Lung (tissue), 12 donors: ENCODE measurements around the gene CMSS1. TPM values are rescaled to one million over a fixed set of nuclear protein-coding genes. Genes with fewer than 3 reads are reported as not detected.

Experiments used
- ATAC-seq: fragments of 200-7000 bp; cut with Tn5 transposase; one replicate; pipeline ENCODE4 v1.9.1; 2020; ENCODE audit warnings: moderate number of reproducible peaks; ENCODE audit not compliant: insufficient read depth, low FRiP score
- DNase-seq, 3 donors: peaks; one replicate each; pipeline ENCODE4 v3.0.0-alpha.2; 2013 to 2017
- H3K27ac ChIP-seq, 2 donors: one replicate each; pipeline ENCODE4 v1.5.1; 2013; ENCODE audit warnings: mild to moderate bottlenecking in 2 of 2, moderate library complexity in 2 of 2, control low read depth in 1 of 2, inconsistent platforms in 1 of 2, low read depth in 1 of 2, low read length in 1 of 2
- H3K27me3 ChIP-seq, 3 donors: one replicate each; pipeline ENCODE4 v1.5.1; 2013; ENCODE audit warnings: low read length in 2 of 3; ENCODE audit not compliant: control insufficient read depth in 3 of 3, insufficient read depth in 3 of 3
- H3K36me3 ChIP-seq, 4 donors: one replicate each; pipeline ENCODE4 v1.5.1; 2013; ENCODE audit warnings: low read length in 4 of 4, mild to moderate bottlenecking in 1 of 4, moderate library complexity in 1 of 4; ENCODE audit not compliant: control insufficient read depth in 4 of 4, insufficient read depth in 4 of 4
- H3K4me1 ChIP-seq, 5 donors: one replicate each; pipeline ENCODE4 v1.5.1; 2013; ENCODE audit warnings: low read length in 5 of 5, mild to moderate bottlenecking in 2 of 5, moderate library complexity in 1 of 5; ENCODE audit not compliant: control insufficient read depth in 5 of 5, insufficient read depth in 5 of 5
- H3K4me3 ChIP-seq: one replicate; pipeline ENCODE4 v1.5.1; 2013; ENCODE audit warnings: mild to moderate bottlenecking, control low read depth, moderate library complexity
- H3K9ac ChIP-seq, 2 donors: one replicate each; pipeline ENCODE4 v1.5.1; 2013; ENCODE audit warnings: low read length in 2 of 2, control low read depth in 1 of 2; ENCODE audit not compliant: insufficient read depth in 1 of 2
- H3K9me3 ChIP-seq, 4 donors: one replicate each; pipeline ENCODE4 v1.5.1; 2013; ENCODE audit warnings: low read length in 3 of 4, mild to moderate bottlenecking in 1 of 4, moderate library complexity in 1 of 4; ENCODE audit not compliant: control insufficient read depth in 4 of 4, insufficient read depth in 3 of 4
- WGBS, 2 donors: extraction: QIAGEN DNeasy Blood & Tissue Kit; methylation state at CpG; one replicate each; pipeline ENCODE4 v1.1.7; 2013; 5-methylcytosine and 5-hydroxymethylcytosine counted together
- polyA plus RNA-seq, 2 donors: library from polyadenylated mRNA; stranded (reverse); fragments of 200-250 nt; gene quantifications; one replicate each; pipeline ENCODE4 v1.2.1, GENCODE V29; 2013
- total RNA-seq, 2 donors: library from RNA; depleted of rRNA in 1 of 2; stranded (reverse); fragments of >200 nt in 1 of 2; gene quantifications; one replicate each; pipeline ENCODE4 v1.2.1, GENCODE V29; 2014 to 2021
- TF ChIP-seq, protein P1 (sequence below): IDR thresholded peaks from 2 replicates; pipeline ENCODE4 v1.5.1; 2012; ENCODE audit warnings: mild to moderate bottlenecking; ENCODE audit errors: control extremely low read depth, extremely low read depth
- donor health status: control.
- donor health status: control.
- donor health status: Bipolar disorder and iron deficiency.
- donor health status: healthy.
- donor health status: DM: yes; HTN: yes; CAD: no.

The CMSS1 gene
- total and polyA plus RNA-seq, 4 donors = 12.3 to 28.9 (median 22.6) TPM

DNA sequence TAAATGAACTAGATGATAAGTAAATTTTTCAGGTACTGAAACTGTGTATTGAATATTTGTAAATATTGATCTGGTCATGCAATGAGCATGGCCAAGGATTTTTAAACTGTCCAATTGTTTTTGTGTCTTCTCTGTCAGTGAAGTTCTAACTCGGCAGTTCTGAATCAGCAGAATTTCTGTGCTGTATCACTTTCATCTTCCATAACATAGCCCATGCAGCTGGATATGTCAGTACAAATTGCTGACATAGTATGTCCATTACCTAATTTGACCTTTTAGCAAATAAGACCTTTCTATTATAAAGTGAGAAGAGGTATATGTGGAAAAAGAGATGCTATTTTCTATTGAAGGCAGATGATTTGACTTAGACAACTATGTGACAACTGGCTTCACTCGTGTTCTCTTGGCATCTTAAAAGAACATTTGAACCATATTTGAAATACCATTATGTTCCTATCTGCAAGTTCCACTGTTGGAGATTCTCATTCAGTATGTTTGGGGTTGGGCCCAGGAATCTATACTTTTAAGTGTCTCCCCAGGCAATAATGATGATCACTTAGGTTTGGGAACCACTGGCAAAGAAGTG is 90.4 kb downstream of the CMSS1 start:
- Histone ChIP-seq H3K4me1 (peaks cover 0 to 3% (median 0%) of the 10 kb centered on the region in 5 donors), H3K9ac (no peak overlapping the region), H3K9me3 (peaks cover 0 to 2% (median 0%) of the 10 kb centered on the region in 4 donors), H3K4me3 (no peak overlapping the region), H3K27me3 (no peaks in the 10 kb centered on the region), H3K27ac (no peak overlapping the region), H3K36me3 (no peaks in the 10 kb centered on the region)
- DNase-seq (no peak), ATAC-seq (no peak)
- 84 to 92% methylated on average over 2 of the region's 2 CpGs for WGBS, 2 donors
- TF ChIP-seq, protein P1, sequence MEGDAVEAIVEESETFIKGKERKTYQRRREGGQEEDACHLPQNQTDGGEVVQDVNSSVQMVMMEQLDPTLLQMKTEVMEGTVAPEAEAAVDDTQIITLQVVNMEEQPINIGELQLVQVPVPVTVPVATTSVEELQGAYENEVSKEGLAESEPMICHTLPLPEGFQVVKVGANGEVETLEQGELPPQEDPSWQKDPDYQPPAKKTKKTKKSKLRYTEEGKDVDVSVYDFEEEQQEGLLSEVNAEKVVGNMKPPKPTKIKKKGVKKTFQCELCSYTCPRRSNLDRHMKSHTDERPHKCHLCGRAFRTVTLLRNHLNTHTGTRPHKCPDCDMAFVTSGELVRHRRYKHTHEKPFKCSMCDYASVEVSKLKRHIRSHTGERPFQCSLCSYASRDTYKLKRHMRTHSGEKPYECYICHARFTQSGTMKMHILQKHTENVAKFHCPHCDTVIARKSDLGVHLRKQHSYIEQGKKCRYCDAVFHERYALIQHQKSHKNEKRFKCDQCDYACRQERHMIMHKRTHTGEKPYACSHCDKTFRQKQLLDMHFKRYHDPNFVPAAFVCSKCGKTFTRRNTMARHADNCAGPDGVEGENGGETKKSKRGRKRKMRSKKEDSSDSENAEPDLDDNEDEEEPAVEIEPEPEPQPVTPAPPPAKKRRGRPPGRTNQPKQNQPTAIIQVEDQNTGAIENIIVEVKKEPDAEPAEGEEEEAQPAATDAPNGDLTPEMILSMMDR = no peak

GRCh38 chr3:99909714-99910495 is 92.2 kb downstream of the CMSS1 start:
- peak in 1 of 3 donors; percentile 26 for DNase-seq

GRCh38 chr3:99910752-99911290 is 93.2 kb downstream of the CMSS1 start:
- Histone ChIP-seq H3K36me3 (no peaks in the 10 kb centered on the region), H3K4me3 (no peak overlapping the region), H3K9me3 (peaks cover 0 to 2% (median 0%) of the 10 kb centered on the region in 4 donors), H3K27ac (no peak overlapping the region), H3K9ac (no peak overlapping the region), H3K27me3 (no peaks in the 10 kb centered on the region), H3K4me1 (no peaks in the 10 kb centered on the region)
- 92 to 96% methylated on average over 4 of the region's 4 CpGs for WGBS, 2 donors
- no peak for ATAC-seq
- TF ChIP-seq, protein P1 = no peak
- peak in 1 of 3 donors; percentile 20 for DNase-seq

More at GRCh38 chr3:99909714-99910495, 92.2 kb downstream of the CMSS1 start:
- no peaks in the 10 kb centered on the region for H3K36me3 ChIP-seq
- no peak overlapping the region for H3K4me3 ChIP-seq
- peak; percentile 41 for ATAC-seq
- H3K9me3 ChIP-seq = peaks cover 0 to 2% (median 0%) of the 10 kb centered on the region in 4 donors
- H3K27me3 ChIP-seq = no peaks in the 10 kb centered on the region
- 82 to 86% methylated on average over 3 of the region's 3 CpGs for WGBS, 2 donors
- H3K9ac ChIP-seq = no peak overlapping the region
- H3K4me1 ChIP-seq = no peaks in the 10 kb centered on the region
- no peak overlapping the region for H3K27ac ChIP-seq
- TF ChIP-seq, protein P1 = no peak
